ENCODE data around the gene RPS8.
"Not testable (repeated sequence)": the region's sequence is repeated elsewhere in the genome, so short reads cannot be mapped to it uniquely, and the experiment has no call there.

Gene RPS8

DNA sequence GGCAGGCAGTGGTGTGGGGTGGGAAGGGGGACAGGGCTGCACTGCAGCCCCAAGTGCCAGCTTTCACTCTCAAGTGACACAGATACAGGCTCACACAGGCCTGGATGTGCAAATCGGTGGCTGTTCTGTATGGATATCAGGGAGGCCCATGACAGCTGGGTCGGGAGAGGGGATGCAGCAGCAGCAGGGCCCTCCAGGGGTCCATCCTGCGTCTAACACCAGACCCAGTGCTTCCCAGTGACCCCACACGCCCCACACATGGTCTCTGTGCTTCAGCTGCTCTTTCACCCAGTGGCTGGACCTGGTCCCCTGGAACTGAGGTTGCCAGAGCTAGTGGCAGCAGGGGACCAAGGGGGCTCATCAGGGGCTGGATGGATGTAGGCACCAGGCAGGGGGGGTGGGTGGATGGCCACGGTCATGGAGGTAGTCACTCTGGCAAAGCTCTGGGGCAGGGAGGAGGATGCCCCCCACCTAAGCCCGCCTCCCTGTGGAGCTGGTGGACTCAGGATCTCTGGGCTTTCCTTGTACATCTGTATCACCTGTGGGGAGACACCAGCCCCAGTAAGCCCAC is 46.9 kb downstream of the RPS8 start:
- H3K4me3 ChIP-seq (ENCODE audit: low read depth, low read length) = no peak overlapping the region
- no peak for TF ChIP-seq CTCF (IDR thresholded peaks at IDR 0.05; ENCODE audit: control insufficient read depth, extremely low read depth, insufficient read depth)
- DNase-seq (ENCODE audit: low read depth) = no peak

GRCh38 chr1:44822981-44823451 is 47.7 kb downstream of the RPS8 start:
- no peak for DNase-seq (ENCODE audit: low read depth)
- H3K4me3 ChIP-seq (ENCODE audit: low read depth, low read length) = no peak overlapping the region
- no peak for TF ChIP-seq CTCF (IDR thresholded peaks at IDR 0.05; ENCODE audit: control insufficient read depth, extremely low read depth, insufficient read depth)

DNA sequence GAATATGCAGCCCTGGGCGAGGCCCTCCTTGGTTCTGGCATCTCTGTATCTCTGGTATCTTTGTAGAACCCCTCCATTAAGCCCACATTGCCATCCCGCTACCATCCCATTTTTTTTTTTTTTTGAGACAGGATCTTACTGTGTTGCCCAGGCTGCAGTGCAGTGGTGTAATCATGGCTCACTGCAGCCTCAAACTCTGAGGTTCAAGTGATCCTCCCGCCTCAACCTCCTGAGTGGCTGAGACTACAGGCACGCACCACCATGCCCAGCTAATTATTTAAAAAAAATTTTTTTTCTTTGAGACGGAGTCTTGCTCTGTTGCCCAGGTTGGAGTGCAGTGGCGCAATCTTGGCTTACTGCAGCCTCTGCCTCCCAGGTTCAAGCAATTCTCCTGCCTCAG is 49.1 kb downstream of the RPS8 start:
- H3K4me3 ChIP-seq (ENCODE audit: low read depth, low read length); DNase-seq (ENCODE audit: low read depth): not testable (repeated sequence)

- DNase-seq (ENCODE audit: low read depth) = no peak
- no peak for TF ChIP-seq CTCF (IDR thresholded peaks at IDR 0.05; ENCODE audit: control insufficient read depth, extremely low read depth, insufficient read depth)
- no peak overlapping the region for H3K4me3 ChIP-seq (ENCODE audit: low read depth, low read length)
Observed at GRCh38 chr1:44826375-44827196, 51.2 kb downstream of the RPS8 start.

DNA sequence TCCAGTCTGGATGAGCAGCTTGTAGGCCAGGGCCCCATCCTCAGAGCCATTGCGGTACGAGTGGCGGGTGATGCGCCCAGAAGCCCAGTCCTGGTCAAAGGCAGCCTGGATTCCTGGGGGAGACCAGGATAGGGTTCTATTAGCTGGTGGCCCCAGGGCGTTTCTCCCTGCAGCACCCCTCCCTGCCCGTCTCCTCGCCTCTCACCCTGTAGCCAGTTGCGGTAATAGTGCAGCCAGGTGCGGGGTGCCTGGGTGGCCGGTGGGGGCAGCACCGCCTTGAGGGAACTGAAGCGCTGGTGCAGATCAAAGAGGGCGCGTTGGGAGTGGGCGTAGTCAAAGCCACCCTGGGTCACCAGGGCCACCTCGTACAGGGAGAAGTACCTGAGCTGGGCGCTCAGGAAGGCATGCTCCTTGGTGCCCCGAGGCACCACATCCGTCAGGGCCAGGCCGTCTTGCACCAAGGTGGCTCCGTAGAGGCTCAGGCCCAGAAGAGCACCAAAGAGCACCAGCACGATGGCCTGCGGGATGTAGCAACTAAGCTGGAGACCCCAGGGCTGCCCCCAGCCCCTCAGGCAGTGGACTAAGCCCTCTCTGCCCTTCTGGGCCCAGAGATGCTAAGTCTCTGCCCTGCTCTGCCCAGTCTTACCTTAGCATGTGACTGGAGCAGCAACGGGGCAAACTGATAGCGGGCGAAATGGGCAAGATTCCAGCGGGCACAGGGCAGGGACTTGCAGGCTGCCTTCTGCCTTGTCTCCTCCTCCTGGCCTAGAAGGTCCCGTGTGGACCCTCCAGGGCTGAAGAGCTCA is 52.1 kb downstream of the RPS8 start:
- H3K4me3 ChIP-seq (ENCODE audit: low read depth, low read length) = no peak overlapping the region
- DNase-seq (ENCODE audit: low read depth) = no peak
- TF ChIP-seq CTCF (IDR thresholded peaks at IDR 0.05; ENCODE audit: control insufficient read depth, extremely low read depth, insufficient read depth) = no peak

- no peak overlapping the region for H3K4me3 ChIP-seq (ENCODE audit: low read depth, low read length)
- no peak for TF ChIP-seq CTCF (IDR thresholded peaks at IDR 0.05; ENCODE audit: control insufficient read depth, extremely low read depth, insufficient read depth)
- DNase-seq (ENCODE audit: low read depth) = no peak
Observed at GRCh38 chr1:44828003-44828651, 52.8 kb downstream of the RPS8 start.
